ENCODE measurements around the gene IGLL1. TPM values are rescaled to one million over a fixed set of nuclear protein-coding genes. Genes with fewer than 3 reads are reported as not detected.
"Not testable (repeated sequence)": the region's sequence is repeated elsewhere in the genome, so short reads cannot be mapped to it uniquely, and the experiment has no call there.

IGLL1 gene
- total RNA-seq, 1 donor from 2014 or later, result not detected

- Histone ChIP-seq H3K9me3 (ENCODE audit: control insufficient read depth in 3 of 3, low read length in 3 of 3) (no peaks in the 10 kb centered on the region), H3K27ac (ENCODE audit: low read depth, low read length) (no peak overlapping the region), H3K36me3 (ENCODE audit: control insufficient read depth in 3 of 3, insufficient read depth in 3 of 3, low read length in 3 of 3) (no peaks in the 10 kb centered on the region), H3K4me1 (ENCODE audit: control insufficient read depth in 3 of 3, insufficient read depth in 3 of 3, low read length in 3 of 3) (no peaks in the 10 kb centered on the region), H3K4me3 (ENCODE audit: low read length in 3 of 3) (no peak overlapping the region), H3K9ac (ENCODE audit: low read depth in 1 of 3, low read length in 3 of 3) (no peak overlapping the region), H3K27me3 (ENCODE audit: control insufficient read depth in 3 of 3, insufficient read depth in 3 of 3, low read length in 3 of 3) (peaks cover 0 to 33% (median 31%) of the 10 kb centered on the region in 3 donors)
Observed at GRCh38 chr22:23553924-23554870, 25.9 kb downstream of the IGLL1 start.

DNA sequence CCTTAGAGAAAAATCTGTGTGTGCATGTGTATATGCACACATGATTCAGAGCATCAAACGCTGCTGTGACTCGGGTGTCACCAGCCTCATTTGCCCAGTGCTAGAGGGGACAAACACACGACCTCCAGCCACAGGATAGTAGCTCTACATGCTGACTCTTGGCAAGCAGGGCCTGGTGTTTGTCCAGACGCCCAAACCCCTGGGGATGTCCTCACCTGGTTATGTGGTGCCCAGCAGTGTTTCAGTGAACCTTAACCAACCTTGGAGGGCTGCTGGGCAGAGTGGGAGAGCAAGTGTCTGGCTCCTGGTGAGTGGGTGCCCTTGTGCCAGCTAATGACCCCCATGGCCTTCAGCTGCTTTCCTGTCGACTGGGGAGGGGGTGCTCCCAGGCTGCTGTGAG is 26.7 kb downstream of the IGLL1 start:
- peaks cover 0 to 33% (median 31%) of the 10 kb centered on the region in 3 donors for H3K27me3 ChIP-seq (ENCODE audit: control insufficient read depth in 3 of 3, insufficient read depth in 3 of 3, low read length in 3 of 3)
- no peaks in the 10 kb centered on the region for H3K9me3 ChIP-seq (ENCODE audit: control insufficient read depth in 3 of 3, low read length in 3 of 3)
- H3K4me1 ChIP-seq (ENCODE audit: control insufficient read depth in 3 of 3, insufficient read depth in 3 of 3, low read length in 3 of 3), result no peaks in the 10 kb centered on the region

DNA sequence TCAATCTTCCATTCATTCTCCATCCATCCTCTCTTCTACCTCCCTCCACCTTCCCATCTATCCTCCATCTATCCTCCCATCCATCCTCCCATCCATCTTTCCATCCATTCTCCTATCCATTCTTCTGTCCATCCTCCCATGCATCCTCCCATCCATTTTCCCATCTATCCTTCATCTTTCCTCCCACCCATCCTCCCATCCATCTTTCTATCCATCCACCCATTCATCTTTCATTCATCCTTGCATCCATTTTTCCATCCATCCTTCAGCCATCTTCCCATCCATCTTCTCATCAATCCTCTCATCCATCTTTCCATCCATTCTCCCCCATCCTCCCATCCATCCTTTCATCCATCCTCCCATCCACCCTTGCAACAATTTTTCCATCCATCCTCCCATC is 27.5 kb downstream of the IGLL1 start:
- H3K27ac ChIP-seq (ENCODE audit: low read depth, low read length), result no peak overlapping the region
- H3K9me3 ChIP-seq (ENCODE audit: control insufficient read depth in 3 of 3, low read length in 3 of 3), result peaks cover 0 to 2% (median 0%) of the 10 kb centered on the region in 3 donors
- no peak overlapping the region for H3K9ac ChIP-seq (ENCODE audit: low read depth in 1 of 3, low read length in 3 of 3)
- H3K27me3 ChIP-seq (ENCODE audit: control insufficient read depth in 3 of 3, insufficient read depth in 3 of 3, low read length in 3 of 3), result peaks cover 0 to 33% (median 30%) of the 10 kb centered on the region in 3 donors
- no peak overlapping the region for H3K4me3 ChIP-seq (ENCODE audit: low read length in 3 of 3)
- H3K4me1 ChIP-seq (ENCODE audit: control insufficient read depth in 3 of 3, insufficient read depth in 3 of 3, low read length in 3 of 3), result no peaks in the 10 kb centered on the region
- H3K36me3 ChIP-seq (ENCODE audit: control insufficient read depth in 3 of 3, insufficient read depth in 3 of 3, low read length in 3 of 3), result no peaks in the 10 kb centered on the region

More for the DNA sequence above, 26.7 kb downstream of the IGLL1 start:
- Histone ChIP-seq H3K36me3 (ENCODE audit: control insufficient read depth in 3 of 3, insufficient read depth in 3 of 3, low read length in 3 of 3) (no peaks in the 10 kb centered on the region), H3K9ac (ENCODE audit: low read depth in 1 of 3, low read length in 3 of 3) (no peak overlapping the region), H3K27ac (ENCODE audit: low read depth, low read length) (no peak overlapping the region), H3K4me3 (ENCODE audit: low read length in 3 of 3) (no peak overlapping the region)

DNA sequence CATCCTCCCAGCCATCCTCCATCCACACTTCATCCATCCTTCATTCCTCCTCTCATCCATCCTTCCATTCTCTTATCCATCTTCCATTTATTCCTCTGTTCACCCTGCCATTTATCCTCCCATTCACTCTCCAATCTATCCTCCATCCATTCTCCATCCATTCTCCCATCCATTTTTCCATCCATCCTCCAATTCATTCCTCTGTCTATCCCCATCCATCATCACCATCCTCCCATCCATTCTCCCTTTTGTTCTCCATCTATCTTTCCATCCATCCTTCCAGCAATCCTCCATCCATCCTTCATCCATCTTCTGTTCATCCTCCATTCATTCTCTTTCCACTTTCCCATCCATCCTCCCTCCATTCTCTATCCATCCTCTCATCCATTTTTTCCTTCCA is 28.7 kb downstream of the IGLL1 start:
- no peak overlapping the region for H3K27ac ChIP-seq (ENCODE audit: low read depth, low read length)
- no peaks in the 10 kb centered on the region for H3K4me1 ChIP-seq (ENCODE audit: control insufficient read depth in 3 of 3, insufficient read depth in 3 of 3, low read length in 3 of 3)
- H3K9me3 ChIP-seq (ENCODE audit: control insufficient read depth in 3 of 3, low read length in 3 of 3), result peaks cover 0 to 2% (median 0%) of the 10 kb centered on the region in 3 donors
- peaks cover 0 to 27% (median 18%) of the 10 kb centered on the region in 3 donors for H3K27me3 ChIP-seq (ENCODE audit: control insufficient read depth in 3 of 3, insufficient read depth in 3 of 3, low read length in 3 of 3)
- H3K36me3 ChIP-seq (ENCODE audit: control insufficient read depth in 3 of 3, insufficient read depth in 3 of 3, low read length in 3 of 3), result no peaks in the 10 kb centered on the region
- H3K9ac ChIP-seq (ENCODE audit: low read depth in 1 of 3, low read length in 3 of 3), result no peak overlapping the region
- no peak overlapping the region for H3K4me3 ChIP-seq (ENCODE audit: low read length in 3 of 3)

DNA sequence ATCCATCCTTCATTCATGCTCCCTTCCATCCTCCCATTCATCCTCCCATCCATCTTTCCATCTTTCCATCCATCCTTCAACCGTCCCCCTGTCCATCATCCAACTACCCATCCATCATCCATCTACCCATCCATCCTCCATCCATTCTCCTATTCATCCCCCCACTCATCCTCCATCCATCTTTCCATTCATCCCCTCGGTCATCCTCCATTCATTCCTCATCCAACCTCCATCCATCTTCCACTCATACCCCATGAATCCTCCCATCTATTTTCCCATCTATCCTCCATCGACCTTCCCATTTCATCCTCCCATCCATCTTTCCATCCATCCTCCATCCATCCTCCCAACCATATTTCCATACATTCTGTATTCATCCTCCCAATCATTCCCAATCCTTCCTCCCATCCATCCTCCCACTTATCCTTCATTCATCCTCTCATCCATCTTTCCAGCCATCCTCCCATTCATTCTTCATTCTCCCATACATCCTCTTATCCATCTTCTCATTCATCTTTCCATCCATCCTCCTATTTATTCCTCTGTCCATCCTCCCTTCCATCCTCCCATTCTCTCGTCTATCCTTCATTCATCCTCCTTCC is 29.9 kb downstream of the IGLL1 start:
- Histone ChIP-seq H3K9me3 (ENCODE audit: control insufficient read depth in 3 of 3, low read length in 3 of 3) (peaks cover 0 to 2% (median 0%) of the 10 kb centered on the region in 3 donors), H3K27ac (ENCODE audit: low read depth, low read length) (no peak overlapping the region), H3K36me3 (ENCODE audit: control insufficient read depth in 3 of 3, insufficient read depth in 3 of 3, low read length in 3 of 3) (no peaks in the 10 kb centered on the region), H3K4me3 (ENCODE audit: low read length in 3 of 3) (no peak overlapping the region), H3K4me1 (ENCODE audit: control insufficient read depth in 3 of 3, insufficient read depth in 3 of 3, low read length in 3 of 3) (no peaks in the 10 kb centered on the region), H3K9ac (ENCODE audit: low read depth in 1 of 3, low read length in 3 of 3) (no peak overlapping the region), H3K27me3 (ENCODE audit: control insufficient read depth in 3 of 3, insufficient read depth in 3 of 3, low read length in 3 of 3) (peaks cover 0 to 20% (median 13%) of the 10 kb centered on the region in 3 donors)

- Histone ChIP-seq H3K9me3 (ENCODE audit: control insufficient read depth in 3 of 3, low read length in 3 of 3) (peaks cover 0 to 2% (median 0%) of the 10 kb centered on the region in 3 donors), H3K9ac (ENCODE audit: low read depth in 1 of 3, low read length in 3 of 3) (no peak overlapping the region), H3K4me1 (ENCODE audit: control insufficient read depth in 3 of 3, insufficient read depth in 3 of 3, low read length in 3 of 3) (no peaks in the 10 kb centered on the region), H3K27me3 (ENCODE audit: control insufficient read depth in 3 of 3, insufficient read depth in 3 of 3, low read length in 3 of 3) (peaks cover 0 to 12% (median 9%) of the 10 kb centered on the region in 3 donors), H3K4me3 (ENCODE audit: low read length in 3 of 3) (no peak overlapping the region), H3K36me3 (ENCODE audit: control insufficient read depth in 3 of 3, insufficient read depth in 3 of 3, low read length in 3 of 3) (no peaks in the 10 kb centered on the region), H3K27ac (ENCODE audit: low read depth, low read length) (no peak overlapping the region)
Observed at GRCh38 chr22:23549198-23549595, 30.9 kb downstream of the IGLL1 start.

DNA sequence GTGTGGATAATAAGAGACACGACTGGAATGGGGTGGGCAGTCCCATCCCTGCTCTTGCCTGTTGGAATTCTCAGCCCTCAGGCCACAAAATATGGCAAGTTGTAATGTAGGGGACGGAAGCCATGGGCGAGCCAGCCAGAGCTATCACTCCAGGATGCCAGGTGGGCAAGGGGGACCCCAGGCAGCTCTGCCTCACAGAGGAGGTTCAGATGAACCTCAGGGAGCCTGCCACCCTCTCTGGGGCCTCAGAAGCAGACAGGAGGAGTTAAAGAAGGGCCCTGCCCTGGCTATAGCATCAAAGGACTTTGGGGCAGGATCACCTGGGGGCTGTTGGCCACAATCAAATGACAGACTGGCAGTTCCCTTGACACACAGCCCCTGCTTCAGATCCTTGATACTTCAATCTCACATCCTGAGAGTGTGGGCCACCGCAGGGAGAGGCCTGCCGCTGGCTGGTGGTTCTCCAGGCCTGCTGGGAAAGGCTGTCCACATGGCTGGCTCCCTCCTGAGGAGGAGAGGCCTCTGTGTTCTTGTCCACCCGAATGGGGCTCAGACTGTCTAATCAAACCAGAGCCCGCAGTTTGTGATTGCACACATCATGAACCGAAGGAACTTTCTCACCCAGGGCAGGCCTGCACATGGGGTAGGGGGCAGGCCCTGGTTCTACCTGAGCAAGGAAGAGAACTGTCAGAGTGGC is 31.4 kb downstream of the IGLL1 start:
- Histone ChIP-seq H3K27ac (ENCODE audit: low read depth, low read length) (no peak overlapping the region), H3K4me3 (ENCODE audit: low read length in 3 of 3) (no peak overlapping the region), H3K27me3 (ENCODE audit: control insufficient read depth in 3 of 3, insufficient read depth in 3 of 3, low read length in 3 of 3) (peaks cover 0 to 12% (median 8%) of the 10 kb centered on the region in 3 donors), H3K4me1 (ENCODE audit: control insufficient read depth in 3 of 3, insufficient read depth in 3 of 3, low read length in 3 of 3) (no peaks in the 10 kb centered on the region), H3K36me3 (ENCODE audit: control insufficient read depth in 3 of 3, insufficient read depth in 3 of 3, low read length in 3 of 3) (no peaks in the 10 kb centered on the region), H3K9ac (ENCODE audit: low read depth in 1 of 3, low read length in 3 of 3) (no peak overlapping the region), H3K9me3 (ENCODE audit: control insufficient read depth in 3 of 3, low read length in 3 of 3) (peaks cover 0 to 2% (median 0%) of the 10 kb centered on the region in 3 donors)

GRCh38 chr22:23547818-23548500 is 32.1 kb downstream of the IGLL1 start:
- no peak overlapping the region for H3K27ac ChIP-seq (ENCODE audit: low read depth, low read length)
- peaks cover 0 to 2% (median 0%) of the 10 kb centered on the region in 3 donors for H3K9me3 ChIP-seq (ENCODE audit: control insufficient read depth in 3 of 3, low read length in 3 of 3)
- H3K4me3 ChIP-seq (ENCODE audit: low read length in 3 of 3), result no peak overlapping the region
- peaks cover 0 to 8% (median 1%) of the 10 kb centered on the region in 3 donors for H3K27me3 ChIP-seq (ENCODE audit: control insufficient read depth in 3 of 3, insufficient read depth in 3 of 3, low read length in 3 of 3)
- no peaks in the 10 kb centered on the region for H3K36me3 ChIP-seq (ENCODE audit: control insufficient read depth in 3 of 3, insufficient read depth in 3 of 3, low read length in 3 of 3)
- no peak overlapping the region for H3K9ac ChIP-seq (ENCODE audit: low read depth in 1 of 3, low read length in 3 of 3)
- H3K4me1 ChIP-seq (ENCODE audit: control insufficient read depth in 3 of 3, insufficient read depth in 3 of 3, low read length in 3 of 3), result no peaks in the 10 kb centered on the region

DNA sequence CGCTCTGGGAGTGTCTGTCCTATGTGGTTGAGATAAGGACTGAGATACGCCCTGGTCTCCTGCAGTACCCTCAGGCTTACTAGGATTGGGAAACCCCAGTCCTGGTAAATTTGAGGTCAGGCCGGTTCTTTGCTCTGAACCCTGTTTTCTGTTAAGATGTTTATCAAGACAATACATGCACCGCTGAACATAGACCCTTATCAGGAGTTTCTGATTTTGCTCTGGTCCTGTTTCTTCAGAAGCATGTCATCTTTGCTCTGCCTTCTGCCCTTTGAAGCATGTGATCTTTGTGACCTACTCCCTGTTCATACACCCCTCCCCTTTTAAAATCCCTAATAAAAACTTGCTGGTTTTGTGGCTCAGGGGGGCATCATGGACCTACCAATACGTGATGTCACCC is 32.7 kb downstream of the IGLL1 start:
- H3K27ac ChIP-seq (ENCODE audit: low read depth, low read length); H3K27me3 ChIP-seq (ENCODE audit: control insufficient read depth in 3 of 3, insufficient read depth in 3 of 3, low read length in 3 of 3); H3K4me3 ChIP-seq (ENCODE audit: low read length in 3 of 3); H3K36me3 ChIP-seq (ENCODE audit: control insufficient read depth in 3 of 3, insufficient read depth in 3 of 3, low read length in 3 of 3); H3K9ac ChIP-seq (ENCODE audit: low read depth in 1 of 3, low read length in 3 of 3); H3K4me1 ChIP-seq (ENCODE audit: control insufficient read depth in 3 of 3, insufficient read depth in 3 of 3, low read length in 3 of 3); H3K9me3 ChIP-seq (ENCODE audit: control insufficient read depth in 3 of 3, low read length in 3 of 3): not testable (repeated sequence)
